WTC11 (cell line): ENCODE measurements around the gene FOXS1.

Source experiments
- CTCF ChIP-seq: fragments of 200-600 bp; IDR thresholded peaks from 2 replicates; pipeline ENCODE4 v1.8.0; 2022; ENCODE audit warnings: antibody characterized with exemption
- ELF4 ChIP-seq: sonication (generic); formaldehyde crosslinking; IDR thresholded peaks from 2 replicates; pipeline ENCODE4 v1.8.1; 2022; ENCODE audit warnings: low read depth, mild to moderate bottlenecking, moderate library complexity, missing genetic modification reagents
- GABPB1 ChIP-seq: sonication (generic); formaldehyde crosslinking; IDR thresholded peaks from 2 replicates; pipeline ENCODE4 v1.8.1; 2023; ENCODE audit warnings: mild to moderate bottlenecking, missing genetic modification reagents

- TF ChIP-seq GABPB1 (CRISPR knock-in tag) (no peak), CTCF (no peak), ELF4 (CRISPR knock-in tag) (no peak)
Observed at GRCh38 chr20:31831771-31832306, 13.6 kb downstream of the FOXS1 start.
